Neural cell (in vitro differentiated cells): ENCODE measurements around the gene BCAS4.

Experiments
- CTCF ChIP-seq: fragments of 450-650 bp; IDR thresholded peaks from 2 replicates; pipeline ENCODE4 v1.5.1; 2014; ENCODE audit warnings: antibody characterized with exemption, mild to moderate bottlenecking, moderate library complexity; ENCODE audit not compliant: poor library complexity, severe bottlenecking
- EZH2 ChIP-seq: fragments of 200-600, 300-800 bp; shearing (Covaris generic), sonication (generic); IDR thresholded peaks from 2 replicates; pipeline ENCODE4 v1.6.1; 2014; ENCODE audit warnings: antibody characterized with exemption, low read length, borderline replicate concordance, mild to moderate bottlenecking; ENCODE audit not compliant: insufficient read depth, poor library complexity, severe bottlenecking
- TF ChIP-seq, protein P1 (sequence below): IDR thresholded peaks from 2 replicates; pipeline ENCODE4 v1.6.1; 2012; ENCODE audit warnings: borderline replicate concordance

DNA sequence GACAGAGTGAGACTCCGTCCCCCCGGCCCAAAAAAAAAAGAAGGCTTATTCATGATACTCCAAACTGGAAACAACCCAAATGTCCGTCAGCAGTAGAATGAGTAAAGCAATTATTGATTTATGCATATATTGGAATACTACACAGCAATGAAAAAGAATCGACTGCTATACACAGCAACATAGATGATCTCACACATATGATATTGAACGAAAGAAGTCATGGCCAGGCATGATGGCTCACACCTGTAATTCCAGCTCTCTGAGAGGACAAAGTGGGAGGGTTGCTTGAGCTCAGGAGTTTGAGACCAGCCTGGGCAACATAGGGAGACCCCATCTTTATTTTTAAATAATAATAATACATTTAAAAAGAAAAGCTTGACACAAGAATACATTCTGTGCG is 28.5 kb downstream of the BCAS4 start:
- TF ChIP-seq CTCF = no peak
- TF ChIP-seq, protein P1, sequence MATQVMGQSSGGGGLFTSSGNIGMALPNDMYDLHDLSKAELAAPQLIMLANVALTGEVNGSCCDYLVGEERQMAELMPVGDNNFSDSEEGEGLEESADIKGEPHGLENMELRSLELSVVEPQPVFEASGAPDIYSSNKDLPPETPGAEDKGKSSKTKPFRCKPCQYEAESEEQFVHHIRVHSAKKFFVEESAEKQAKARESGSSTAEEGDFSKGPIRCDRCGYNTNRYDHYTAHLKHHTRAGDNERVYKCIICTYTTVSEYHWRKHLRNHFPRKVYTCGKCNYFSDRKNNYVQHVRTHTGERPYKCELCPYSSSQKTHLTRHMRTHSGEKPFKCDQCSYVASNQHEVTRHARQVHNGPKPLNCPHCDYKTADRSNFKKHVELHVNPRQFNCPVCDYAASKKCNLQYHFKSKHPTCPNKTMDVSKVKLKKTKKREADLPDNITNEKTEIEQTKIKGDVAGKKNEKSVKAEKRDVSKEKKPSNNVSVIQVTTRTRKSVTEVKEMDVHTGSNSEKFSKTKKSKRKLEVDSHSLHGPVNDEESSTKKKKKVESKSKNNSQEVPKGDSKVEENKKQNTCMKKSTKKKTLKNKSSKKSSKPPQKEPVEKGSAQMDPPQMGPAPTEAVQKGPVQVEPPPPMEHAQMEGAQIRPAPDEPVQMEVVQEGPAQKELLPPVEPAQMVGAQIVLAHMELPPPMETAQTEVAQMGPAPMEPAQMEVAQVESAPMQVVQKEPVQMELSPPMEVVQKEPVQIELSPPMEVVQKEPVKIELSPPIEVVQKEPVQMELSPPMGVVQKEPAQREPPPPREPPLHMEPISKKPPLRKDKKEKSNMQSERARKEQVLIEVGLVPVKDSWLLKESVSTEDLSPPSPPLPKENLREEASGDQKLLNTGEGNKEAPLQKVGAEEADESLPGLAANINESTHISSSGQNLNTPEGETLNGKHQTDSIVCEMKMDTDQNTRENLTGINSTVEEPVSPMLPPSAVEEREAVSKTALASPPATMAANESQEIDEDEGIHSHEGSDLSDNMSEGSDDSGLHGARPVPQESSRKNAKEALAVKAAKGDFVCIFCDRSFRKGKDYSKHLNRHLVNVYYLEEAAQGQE = no peak
- TF ChIP-seq EZH2 = no peak
